ENCODE results near the gene MDFI. TPM values are rescaled to one million over a fixed set of nuclear protein-coding genes. Genes with fewer than 3 reads are reported as not detected.
A peak's percentile ranks its signal among the peaks of the same experiment; 100 is the strongest.

MDFI gene
- total and polyA plus RNA-seq, 9 of the 15 experiments (the other 6 are each of a cell fraction or from before 2014, with no cell fraction given) = not detected

GRCh38 chr6:41699063-41699462, 60.8 kb downstream of the MDFI start:
- intact Hi-C loops (cut with micrococcal nuclease) = no loop called here

More at GRCh38 chr6:41699063-41699462, 60.8 kb downstream of the MDFI start:
- H3K4me3 ChIP-seq = no peak overlapping the region
- no peak overlapping the region for H3K9ac ChIP-seq (ENCODE audit: insufficient read depth in 1 of 2, low read depth in 2 of 2, low read length in 2 of 2)
- H3K4me2 ChIP-seq (ENCODE audit: insufficient read depth, low read length) = no peak overlapping the region
- H2AFZ ChIP-seq (ENCODE audit: low read depth, low read length) = no peak overlapping the region
- POLR2A ChIA-PET = interaction anchor here (0.6 to 1.6 kb wide), 5 partner anchors 16 to 84 kb away, joined by 3 to 8 read pairs (median 4); no protein-coding TSS in a partner anchor
- H4K20me1 ChIP-seq (replicated peaks; ENCODE audit: control insufficient read depth, insufficient read depth, low read length) = 0 out of 2 replicates have a peak, but pooled peaks cover 8% of the 10 kb centered on the region
- 23% methylated on average over 2 of the region's 2 CpGs for WGBS (ENCODE audit: insufficient coverage, low coverage, missing lambda C conversion rate)
- no peaks in the 10 kb centered on the region for H3K36me3 ChIP-seq (ENCODE audit: control insufficient read depth, insufficient read depth, low read length)
- TF ChIP-seq ZZZ3 (IDR thresholded peaks at IDR 0.05) = no peak
- TF ChIP-seq ZNF217 (CRISPR knock-in tag; IDR thresholded peaks at IDR 0.05) = no peak
- TF ChIP-seq NRF1 (conservative IDR thresholded peaks at IDR 0.05 in 1 of 2, IDR thresholded peaks at IDR 0.05 in 1 of 2) = no peak
- no peak for TF ChIP-seq FOXK2 (conservative IDR thresholded peaks at IDR 0.05 in 1 of 2, IDR thresholded peaks at IDR 0.05 in 1 of 2; ENCODE audit: low read depth in 2 of 2)
- TF ChIP-seq KAT8 (IDR thresholded peaks at IDR 0.05; ENCODE audit: low read depth) = no peak
- no peak for TF ChIP-seq ZNF699 (CRISPR knock-in tag; IDR thresholded peaks at IDR 0.05; ENCODE audit: insufficient replicate concordance)
- no peak for ATAC-seq
- H3K27ac ChIP-seq (ENCODE audit: extremely low read depth, low read depth, low read length) = no peak overlapping the region
- no peaks in the 10 kb centered on the region for H3K9me3 ChIP-seq (replicated peaks; ENCODE audit: control insufficient read depth, insufficient read depth, low read depth, low read length)
- in situ Hi-C loops (cut with MboI) = loop anchor here (5.0 kb wide), 1 partner anchor 68 kb away; no protein-coding TSS in a partner anchor
- DNase-seq (ENCODE audit: extremely low read depth in 1 of 4, low spot score in 3 of 4) = no peak
- no peaks in the 10 kb centered on the region for H3K9me1 ChIP-seq (ENCODE audit: control insufficient read depth, insufficient read depth, low read length)
- H3K27me3 ChIP-seq (ENCODE audit: control insufficient read depth in 2 of 2, insufficient read depth in 2 of 2, low read length in 2 of 2) = peaks cover 0 to 28% of the 10 kb centered on the region in 2 experiments; a peak in 2 of 5 replicates
- H3K4me1 ChIP-seq (replicated peaks in 1 of 2; ENCODE audit: control insufficient read depth in 2 of 2, insufficient read depth in 2 of 2, low read length in 2 of 2) = 0 out of 5 replicates have a peak, but pooled peaks cover 0 to 3% of the 10 kb centered on the region in 2 experiments
- FAIRE-seq = peak; percentile 32
- no TSS peak for BruUV-seq (replicated peaks)
- no peaks in the 10 kb centered on the region for H3K79me2 ChIP-seq (ENCODE audit: control insufficient read depth, insufficient read depth, low read length)
- CTCF ChIA-PET (ENCODE audit: low intra/inter-chr PET ratio) = no interaction called here
